DMS53 (cell line): Measurements from ENCODE around the gene NCAPH2.

Experiments
- DNase-seq: peaks from one replicate; lab custom pipeline; 2025; lab: John Stamatoyannopoulos, UW

Gene NCAPH2

GRCh38 chr22:50474710-50475651, 33.0 kb upstream of the NCAPH2 start, which contains the start of gene SBF1:
TSS of gene SBF1 (minus strand) at chr22:50475035. CDS start at chr22:50474840, 195 bp downstream.
- peak; percentile 93 for DNase-seq

GRCh38 chr22:50475652-50476002, 32.4 kb upstream of the NCAPH2 start:
- no peak for DNase-seq

- DNase-seq: no peak
Measured at GRCh38 chr22:50476868-50477267, 31.2 kb upstream of the NCAPH2 start.

GRCh38 chr22:50477923-50478322, 30.1 kb upstream of the NCAPH2 start:
- no peak for DNase-seq

- no peak for DNase-seq
Measured at GRCh38 chr22:50479721-50480120, 28.3 kb upstream of the NCAPH2 start.

- DNase-seq: no peak
Measured at GRCh38 chr22:50481045-50481439, 27.0 kb upstream of the NCAPH2 start.

- DNase-seq: peak; percentile 48
Measured at GRCh38 chr22:50481440-50482106, 26.5 kb upstream of the NCAPH2 start, which contains the start of gene ADM2. TSS of gene ADM2 (plus strand) at chr22:50481543. CDS start at chr22:50481848, 305 bp downstream.

- DNase-seq: no peak
Measured at GRCh38 chr22:50482107-50483074, 25.6 kb upstream of the NCAPH2 start.

GRCh38 chr22:50483106-50483505, 24.9 kb upstream of the NCAPH2 start:
- DNase-seq: no peak

GRCh38 chr22:50483556-50483955, 24.5 kb upstream of the NCAPH2 start:
- DNase-seq: no peak

GRCh38 chr22:50483977-50484853, 23.8 kb upstream of the NCAPH2 start:
- peak; percentile 35 for DNase-seq

GRCh38 chr22:50485221-50486131, 22.5 kb upstream of the NCAPH2 start:
- DNase-seq: peak; percentile 75

- peak; percentile 43 for DNase-seq
Measured at GRCh38 chr22:50486561-50487289, 21.3 kb upstream of the NCAPH2 start, which contains the start of gene MIOX. TSS of gene MIOX (plus strand) at chr22:50486859. CDS start at chr22:50486898, 39 bp downstream.

GRCh38 chr22:50487290-50488005, 20.6 kb upstream of the NCAPH2 start:
- no peak for DNase-seq

- no peak for DNase-seq
Measured at GRCh38 chr22:50488006-50488677, 19.9 kb upstream of the NCAPH2 start.

- no peak for DNase-seq
Measured at GRCh38 chr22:50488886-50489285, 19.1 kb upstream of the NCAPH2 start.

GRCh38 chr22:50489363-50490243, 18.4 kb upstream of the NCAPH2 start:
- no peak for DNase-seq
